GM21737 (cell line): ENCODE results near the gene PRR20C.
"Not testable (repeated sequence)": the region's sequence is repeated elsewhere in the genome, so short reads cannot be mapped to it uniquely, and the experiment has no call there.

Experiments
- ATAC-seq: cut with Tn5 transposase; IDR thresholded peaks from one replicate; pipeline ENCODE4 v1.9.1; 2021; ENCODE audit warnings: mild to moderate bottlenecking, moderate library complexity; ENCODE audit not compliant: unreplicated experiment

Gene PRR20C

GRCh38 chr13:57153761-57154160 is at the start of gene PRR20C:
Gene PRR20C (plus strand): TSS chr13:57154061. CDS start chr13:57154448, 387 bp downstream.
- ATAC-seq: not testable (repeated sequence)

GRCh38 chr13:57114945-57115344 is 38.9 kb upstream of the PRR20C start:
- ATAC-seq: no peak

GRCh38 chr13:57123681-57124080 is 30.2 kb upstream of the PRR20C start:
- ATAC-seq: no peak

DNA sequence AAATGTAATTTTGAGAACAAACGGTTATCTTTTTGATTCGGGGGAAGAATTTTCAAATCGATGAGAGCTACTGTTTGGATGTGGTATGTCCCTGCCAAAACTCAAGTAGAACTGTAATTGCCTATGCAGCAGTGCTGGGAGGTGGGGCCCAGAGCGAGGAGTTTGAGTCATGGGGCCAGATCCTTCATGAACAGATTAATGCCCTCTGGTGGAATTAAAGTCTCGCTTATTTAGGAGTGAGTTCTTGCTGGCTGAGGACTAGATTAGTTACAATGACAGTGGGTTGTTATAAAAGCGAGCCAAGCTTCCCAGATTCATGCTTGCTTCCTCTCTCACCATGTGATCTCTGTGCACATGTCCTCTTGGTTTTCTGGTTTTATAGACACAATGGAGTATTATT is 25.0 kb upstream of the PRR20C start:
- ATAC-seq: no peak

DNA sequence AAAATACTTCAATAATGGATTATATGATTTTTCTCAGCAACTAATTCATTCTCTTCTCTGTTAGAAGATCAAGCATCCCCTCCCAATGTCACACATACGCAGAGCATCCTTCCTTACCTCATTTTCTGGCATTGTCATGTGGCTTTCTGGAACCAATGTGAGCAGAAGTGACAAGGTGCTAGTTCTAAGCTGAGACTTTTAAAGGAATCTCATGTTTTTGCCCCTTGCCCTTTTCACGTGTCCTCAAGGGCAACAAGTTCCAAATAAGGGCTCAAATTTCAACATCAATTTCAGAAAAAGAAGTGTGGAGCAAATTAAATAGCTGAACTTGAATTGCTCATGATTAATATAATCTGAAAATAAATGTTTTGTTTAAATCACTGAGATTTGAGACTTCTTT is 17.8 kb upstream of the PRR20C start:
- no peak for ATAC-seq

- no peak for ATAC-seq
Measured at GRCh38 chr13:57137585-57137984, 16.3 kb upstream of the PRR20C start.

GRCh38 chr13:57138988-57139387 is 14.9 kb upstream of the PRR20C start:
- no peak for ATAC-seq

GRCh38 chr13:57139781-57140180 is 14.1 kb upstream of the PRR20C start:
- ATAC-seq: not testable (repeated sequence)

DNA sequence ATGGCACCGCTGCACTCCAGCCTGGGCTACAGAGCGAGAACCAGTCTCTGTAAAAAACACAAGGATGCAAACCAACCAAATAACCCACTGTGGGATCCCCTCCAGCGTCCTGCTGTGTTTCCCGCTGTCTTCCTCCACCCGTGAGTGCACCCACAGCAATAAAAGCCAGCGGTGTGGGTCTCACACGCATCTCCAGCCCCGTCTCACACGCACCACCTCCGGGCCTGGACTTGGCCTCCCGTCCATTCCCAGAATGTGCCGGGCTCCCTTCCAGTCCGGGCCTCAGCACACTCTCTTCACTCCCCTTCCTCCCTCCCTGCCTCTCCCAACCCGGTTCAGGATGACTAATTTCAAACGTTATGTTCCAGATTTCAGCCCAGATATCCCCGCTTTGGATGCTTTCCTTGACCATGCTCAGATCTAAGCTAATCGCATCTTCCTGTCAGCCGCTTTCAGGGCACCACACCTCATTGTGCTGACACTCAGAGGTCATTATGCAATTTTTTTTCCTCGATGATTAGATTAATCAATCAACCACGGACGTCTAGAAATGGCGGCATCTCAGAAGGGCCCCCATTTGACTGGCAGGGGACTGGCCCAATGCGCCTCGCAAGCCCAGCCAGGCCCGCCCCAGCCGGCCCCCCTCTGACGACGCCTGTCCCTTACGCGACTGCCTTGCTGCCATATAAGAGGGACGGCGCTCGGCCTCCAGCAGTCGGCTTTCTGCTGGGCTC is 13.5 kb upstream of the PRR20C start, which contains the start of gene PRR20A:
TSS of gene PRR20A (plus strand) at position 684 of the 734 bp plus-strand sequence. CDS start 387 bp downstream, outside the sequence.
- not testable (repeated sequence) for ATAC-seq

GRCh38 chr13:57147188-57147587 is 6.7 kb upstream of the PRR20C start, which contains the start of gene PRR20B:
Gene PRR20B (plus strand): TSS chr13:57147488. CDS start chr13:57147875, 387 bp downstream.
- not testable (repeated sequence) for ATAC-seq

DNA sequence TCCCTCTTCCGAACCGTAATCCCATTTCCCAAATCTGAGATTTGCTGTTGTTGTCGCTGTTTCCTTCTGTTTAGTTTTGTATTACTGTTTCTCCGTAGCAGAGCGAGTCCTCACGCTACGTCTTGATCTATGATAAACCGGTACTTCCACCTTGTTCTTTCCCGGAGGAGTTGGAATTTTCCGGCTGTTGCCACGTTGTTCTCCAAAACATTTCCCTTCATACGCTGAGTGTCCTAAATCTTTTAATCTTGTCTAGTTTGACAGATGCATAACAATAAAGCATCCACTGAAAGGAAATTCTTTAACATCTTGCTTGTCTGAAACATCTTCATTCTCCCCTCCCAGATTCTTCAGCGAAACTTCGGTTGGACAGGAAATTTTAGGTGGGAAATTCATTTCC is 5.8 kb upstream of the PRR20C start:
- not testable (repeated sequence) for ATAC-seq

GRCh38 chr13:57160332-57160731 is 6.5 kb downstream of the PRR20C start, which contains the start of gene PRR20D:
Gene PRR20D (plus strand): TSS chr13:57160632. CDS start chr13:57161019, 387 bp downstream.
- ATAC-seq: not testable (repeated sequence)

- not testable (repeated sequence) for ATAC-seq
Measured at GRCh38 chr13:57166897-57167296, 13.0 kb downstream of the PRR20C start, which contains the start of gene PRR20E. Gene PRR20E (plus strand): TSS chr13:57167197. CDS start chr13:57167584, 387 bp downstream.

DNA sequence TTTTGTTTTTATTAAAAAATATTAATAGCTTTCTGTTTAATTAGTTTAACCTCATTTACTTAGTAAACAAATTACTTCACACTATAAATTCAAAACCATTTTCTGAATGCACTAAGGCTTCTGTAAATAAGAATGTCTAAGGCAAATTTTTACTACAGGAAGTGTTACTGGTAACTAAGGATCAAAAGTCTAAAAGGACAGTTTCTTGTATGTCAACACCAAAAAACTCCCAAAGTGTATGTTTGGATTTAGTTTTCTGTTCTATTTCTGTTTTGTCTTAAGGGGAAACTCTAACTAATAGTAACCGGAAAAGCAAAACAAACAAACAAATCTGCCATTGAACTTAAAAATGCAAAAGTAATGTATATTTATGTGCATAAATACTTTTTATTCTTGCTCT is 37.8 kb downstream of the PRR20C start:
- ATAC-seq: no peak
